ENCODE results near the gene MCM6.

The MCM6 gene

DNA sequence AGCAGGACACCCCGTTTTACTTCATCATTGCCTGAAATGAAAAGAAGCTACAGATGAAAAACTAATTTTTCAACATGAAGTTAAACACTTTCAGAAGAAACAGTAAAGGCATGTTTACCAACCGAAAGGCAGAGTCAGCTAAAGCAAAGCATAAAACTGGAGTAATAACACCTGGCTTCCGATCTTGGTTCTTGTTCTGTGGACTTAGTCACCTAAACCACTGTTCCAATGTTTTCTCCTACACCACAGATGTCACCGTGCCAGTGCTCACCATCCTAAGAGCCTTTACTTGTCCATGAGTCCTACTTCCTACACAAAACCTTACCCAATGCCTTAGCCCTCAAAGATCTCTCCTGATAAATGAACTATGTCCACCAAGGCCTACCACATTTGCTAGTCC lies 13.5 kb downstream of the MCM6 start:
- DNase-seq, result no peak

DNA sequence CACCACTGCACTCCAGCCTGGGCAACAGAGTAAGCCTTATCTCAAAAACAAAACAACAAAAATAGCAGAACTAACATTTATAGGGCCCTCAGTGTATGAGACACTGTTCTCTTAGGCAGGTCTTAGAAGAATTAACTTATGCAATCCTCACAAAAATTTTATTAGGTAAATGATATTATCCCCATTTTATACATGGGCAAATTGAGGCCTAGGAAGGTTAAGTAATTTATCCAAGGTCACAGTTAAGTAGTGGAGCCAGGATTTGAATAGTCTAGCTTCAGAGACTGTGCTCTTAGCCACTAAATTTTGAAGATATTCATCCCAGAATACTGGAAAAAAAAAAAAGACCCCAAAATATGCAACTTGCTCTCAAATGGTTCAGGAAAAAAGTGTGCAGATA lies 22.8 kb downstream of the MCM6 start:
- no peak for DNase-seq

DNA sequence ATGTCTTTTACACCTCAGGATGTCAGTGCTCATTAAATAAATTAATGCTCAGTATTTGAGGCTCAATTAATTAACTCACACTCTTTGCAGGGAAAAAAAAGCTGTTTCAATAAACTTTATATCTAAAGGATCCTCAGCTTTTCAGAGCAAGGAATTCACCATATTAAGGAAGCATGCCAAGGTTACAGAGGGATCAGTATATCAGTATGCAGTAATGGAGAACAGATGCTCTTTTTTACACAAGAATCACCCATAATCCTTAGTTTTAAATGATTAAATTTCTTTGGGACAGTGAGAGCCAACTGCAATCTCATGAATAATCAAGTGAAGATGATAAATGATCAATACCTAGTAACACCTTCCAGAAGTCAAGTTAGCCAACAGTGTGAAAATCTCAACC lies 24.4 kb downstream of the MCM6 start:
- DNase-seq, result no peak

DNA sequence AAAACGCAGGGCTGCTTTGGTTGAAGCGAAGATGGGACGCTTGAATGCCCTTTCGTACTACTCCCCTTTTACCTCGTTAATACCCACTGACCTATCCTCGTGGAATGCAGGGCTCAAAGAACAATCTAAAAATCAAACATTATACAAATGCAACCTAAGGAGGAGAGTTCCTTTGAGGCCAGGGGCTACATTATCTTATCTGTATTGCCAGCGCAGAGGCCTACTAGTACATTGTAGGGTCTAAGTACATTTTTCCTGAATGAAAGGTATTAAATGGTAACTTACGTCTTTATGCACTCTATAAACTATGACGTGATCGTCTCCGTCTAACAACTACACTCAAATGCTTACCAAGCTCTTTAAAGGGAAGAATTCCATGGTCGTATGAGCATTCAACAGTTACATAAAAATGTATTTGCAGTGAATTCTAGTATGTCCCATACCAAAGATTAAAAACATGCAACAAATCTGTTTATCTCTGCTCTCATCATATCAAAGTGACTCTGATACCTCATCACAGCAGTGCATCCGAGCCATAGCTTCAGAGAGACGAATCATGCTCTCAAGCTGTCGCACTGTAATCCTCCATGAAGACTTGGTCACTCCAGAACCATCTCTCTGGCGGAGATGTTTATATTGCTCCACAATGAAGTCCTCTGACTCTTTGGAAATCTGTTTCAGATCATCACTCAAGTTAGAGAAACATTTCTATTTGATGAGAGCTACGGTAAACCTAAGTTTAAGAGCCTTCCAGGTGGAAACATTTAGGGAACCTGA lies 25.2 kb downstream of the MCM6 start:
- no peak for DNase-seq

DNA sequence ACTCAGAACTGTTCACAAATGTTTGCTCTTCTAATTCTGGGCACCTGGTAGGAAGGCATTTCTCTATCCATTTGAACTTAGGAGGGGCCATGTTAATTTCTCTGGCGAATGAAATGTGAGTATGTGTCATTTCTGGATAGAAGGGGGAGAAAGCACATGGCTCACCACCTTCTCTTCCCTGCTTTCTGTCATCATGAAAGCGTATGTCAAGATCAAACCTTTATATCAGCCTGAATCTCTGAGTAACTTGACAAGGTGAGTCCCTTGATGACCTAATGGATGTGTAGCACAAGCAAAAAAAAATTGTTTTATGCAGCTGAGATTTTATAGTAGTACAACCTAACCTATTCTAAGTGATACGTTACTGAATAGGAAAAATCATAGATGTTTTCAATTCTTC lies 27.2 kb downstream of the MCM6 start:
- DNase-seq, result no peak

DNA sequence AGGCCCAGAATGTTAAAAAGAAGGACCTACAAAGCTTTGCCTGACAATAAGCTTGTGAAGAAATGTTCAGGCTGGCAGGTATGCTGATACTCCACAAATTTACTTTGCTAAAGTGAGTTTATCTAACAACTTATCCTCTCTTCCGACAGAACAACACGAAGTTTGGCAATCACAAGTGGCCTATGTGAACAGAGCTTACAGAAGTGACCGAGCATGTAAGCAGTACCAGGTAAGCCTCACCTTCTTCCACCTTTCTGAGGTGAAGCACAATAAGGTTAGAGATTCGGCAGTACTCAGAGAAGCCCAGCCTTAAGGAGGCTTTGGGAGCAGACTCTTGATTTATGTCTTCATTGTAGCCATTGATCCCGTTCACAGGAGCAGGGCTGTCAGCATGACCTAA lies 30.2 kb downstream of the MCM6 start:
- DNase-seq, result no peak

DNA sequence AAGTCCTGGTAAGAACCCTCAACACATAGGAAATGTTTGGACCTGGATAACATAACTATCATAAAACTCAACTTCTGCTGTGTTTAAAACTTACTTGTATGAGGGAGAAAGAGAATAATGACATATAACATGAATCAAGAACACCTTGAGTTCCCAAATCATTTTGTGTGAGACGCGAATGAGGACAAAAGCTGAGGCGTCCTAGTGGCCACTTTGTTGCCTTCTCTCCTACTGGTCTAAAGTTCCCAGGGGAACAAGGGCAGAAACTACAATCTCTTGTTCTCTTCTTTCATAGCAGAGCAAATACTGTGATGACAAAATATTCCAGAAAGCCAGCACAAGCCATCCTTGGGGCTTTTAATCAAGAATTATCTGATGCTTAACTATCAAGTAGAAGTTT lies 31.0 kb downstream of the MCM6 start:
- no peak for DNase-seq

DNA sequence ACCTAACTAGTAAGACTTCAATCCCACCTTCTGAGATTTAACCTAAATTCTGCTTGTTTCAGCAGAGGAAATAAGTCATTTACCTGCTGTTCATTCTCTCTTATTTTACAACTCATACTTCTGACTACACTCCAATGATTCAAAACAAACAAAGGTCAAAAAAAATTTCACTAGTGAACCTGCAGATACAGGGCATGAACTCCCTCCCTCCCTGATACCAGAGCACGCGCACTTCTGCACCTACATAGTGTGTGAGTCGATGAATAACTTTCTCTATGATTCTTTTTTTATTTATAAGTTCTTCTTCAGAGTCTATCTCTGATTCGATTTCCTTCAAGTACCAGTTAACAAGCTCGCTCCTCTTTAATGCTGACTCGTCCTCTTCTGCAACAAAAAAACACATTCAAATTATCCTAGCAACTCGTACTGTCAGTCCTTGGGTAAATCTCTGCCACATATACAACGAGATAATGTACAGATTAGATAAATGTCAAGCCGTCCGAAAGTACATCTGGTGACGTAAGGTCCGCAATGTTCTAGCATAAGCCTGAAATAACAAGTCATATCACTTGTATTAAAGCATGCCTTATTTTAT lies 31.8 kb downstream of the MCM6 start:
- DNase-seq, result no peak

DNA sequence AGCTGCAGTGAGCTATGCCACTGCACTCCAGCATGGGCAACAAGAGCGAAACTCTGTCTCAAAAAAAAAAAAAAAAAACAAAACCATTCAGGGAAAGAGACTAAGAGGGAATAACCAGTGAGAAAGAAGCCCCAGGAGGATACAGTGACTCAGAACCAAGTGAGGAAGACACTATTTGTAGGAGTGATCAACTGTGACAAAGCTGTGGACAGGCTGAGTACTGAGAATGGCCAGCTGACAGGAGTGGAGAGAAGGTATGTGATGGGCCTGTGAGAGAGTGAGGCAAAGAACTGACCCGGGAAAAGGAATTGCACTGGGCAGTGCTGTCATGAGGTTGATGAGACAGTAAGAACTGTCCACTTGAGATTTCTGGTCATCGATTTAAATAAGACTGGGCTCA lies 32.6 kb downstream of the MCM6 start:
- DNase-seq, result no peak

DNA sequence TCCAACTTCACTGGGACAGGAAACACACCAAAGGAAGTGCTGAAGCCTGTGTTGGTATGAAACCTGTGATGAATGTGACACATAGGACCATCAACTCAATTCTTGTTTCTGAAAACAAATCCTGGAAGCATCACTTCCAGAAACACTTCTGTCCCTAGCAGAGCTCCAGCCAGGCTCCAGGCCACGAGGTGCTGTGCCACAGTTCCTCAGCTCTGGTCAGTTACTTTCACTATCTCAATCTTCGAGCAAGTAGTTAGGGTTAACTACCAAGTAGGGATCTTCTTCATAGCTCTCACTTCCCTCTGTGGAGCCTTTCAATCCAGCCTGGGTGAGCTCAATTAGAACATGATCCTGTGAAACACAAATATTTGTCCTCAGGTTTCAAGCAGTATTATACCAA lies 35.6 kb downstream of the MCM6 start:
- no peak for DNase-seq

DNA sequence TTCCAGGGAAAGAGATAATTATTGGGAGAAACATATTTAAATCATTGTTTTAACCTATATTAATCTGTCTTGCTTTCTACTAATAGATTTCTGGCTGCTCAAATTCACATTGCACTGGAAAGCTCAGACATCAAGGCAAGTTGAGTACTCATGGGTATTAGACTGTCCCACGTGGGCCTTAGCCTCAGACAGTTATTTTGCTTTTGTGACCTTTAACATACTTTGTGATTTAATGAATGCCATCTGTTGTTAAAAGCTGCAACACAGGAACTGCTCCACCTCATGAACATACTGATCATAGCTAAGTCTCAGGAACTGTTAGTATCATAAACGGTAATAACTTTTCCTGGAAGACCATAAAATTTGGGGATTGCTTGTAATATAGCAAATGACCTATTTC lies 36.5 kb downstream of the MCM6 start:
- DNase-seq, result no peak

DNA sequence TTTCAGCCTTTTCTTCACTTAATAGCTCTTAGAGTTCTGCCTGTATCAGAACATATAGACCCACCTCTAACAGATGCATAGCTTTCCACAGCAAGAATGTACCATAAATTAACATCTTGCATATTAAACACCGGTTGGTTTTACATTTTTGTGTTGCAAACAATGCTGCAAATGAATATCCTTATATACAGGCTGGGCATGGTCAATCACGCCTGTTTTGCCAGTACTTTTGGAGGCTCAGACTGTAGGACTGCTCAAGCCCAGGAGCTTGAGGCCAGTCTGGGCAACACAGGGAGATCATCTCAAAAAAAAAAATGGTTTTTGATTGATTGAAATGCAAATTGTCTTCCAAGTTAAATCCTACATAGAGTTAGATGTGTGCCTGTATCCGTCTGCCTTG lies 37.7 kb downstream of the MCM6 start:
- DNase-seq, result no peak

DNA sequence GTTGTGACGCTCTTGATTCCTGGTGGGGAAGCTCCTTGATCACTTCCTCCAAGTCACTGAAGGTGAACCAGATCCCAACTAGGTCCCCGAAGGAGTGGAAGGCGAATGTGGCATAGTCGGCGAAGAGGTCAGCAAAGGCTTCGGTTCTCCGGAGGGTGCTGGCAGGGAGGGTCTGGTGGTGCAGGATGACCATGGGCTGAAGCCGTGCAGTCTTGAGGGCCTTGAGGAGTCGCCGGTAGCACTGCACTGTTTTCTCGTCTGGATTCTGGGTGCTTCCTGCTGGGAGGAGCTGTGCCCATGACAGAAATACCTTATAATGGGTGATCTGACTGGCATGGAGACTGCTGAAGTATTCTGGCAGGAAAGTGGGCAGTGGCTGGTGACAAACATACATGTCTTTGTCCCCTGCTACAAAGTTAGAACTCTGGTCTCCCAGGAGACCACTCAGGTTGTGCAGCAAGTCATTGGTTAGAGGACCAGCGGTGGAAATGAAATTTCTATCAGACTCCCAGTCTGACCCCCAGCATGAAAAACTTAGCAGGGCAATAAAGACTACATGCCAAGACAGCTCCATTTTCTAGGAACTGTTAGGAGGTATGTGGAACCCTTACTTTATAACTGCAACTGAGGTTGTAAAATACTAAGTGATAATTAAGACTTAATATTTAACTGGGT lies 39.5 kb downstream of the MCM6 start, which contains the start of gene LCT:
Gene LCT, minus strand, starts transcription at position 589 of the 675 bp plus-strand sequence. Its CDS starts 15 bp downstream, at position 574.
- DNase-seq, result no peak

DNA sequence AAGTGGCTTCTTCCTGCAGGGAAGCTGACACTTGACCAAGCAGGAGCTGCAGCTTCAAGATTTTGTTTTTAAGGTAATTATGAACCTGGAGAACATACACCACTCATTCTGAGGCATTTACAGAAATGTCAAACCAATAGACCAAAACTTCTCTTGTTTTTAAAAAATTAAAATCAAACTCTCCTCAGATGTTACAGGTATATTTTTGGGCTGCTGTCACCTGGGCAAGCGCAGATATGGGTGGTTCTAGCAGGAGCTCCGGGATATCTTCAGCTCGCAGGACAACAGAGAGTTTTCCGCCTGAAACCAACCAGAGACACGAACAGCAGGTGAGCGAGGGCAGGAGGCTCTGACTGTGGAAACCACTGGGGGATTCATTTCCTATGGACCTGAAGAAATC lies 43.4 kb downstream of the MCM6 start:
- DNase-seq, result no peak

DNA sequence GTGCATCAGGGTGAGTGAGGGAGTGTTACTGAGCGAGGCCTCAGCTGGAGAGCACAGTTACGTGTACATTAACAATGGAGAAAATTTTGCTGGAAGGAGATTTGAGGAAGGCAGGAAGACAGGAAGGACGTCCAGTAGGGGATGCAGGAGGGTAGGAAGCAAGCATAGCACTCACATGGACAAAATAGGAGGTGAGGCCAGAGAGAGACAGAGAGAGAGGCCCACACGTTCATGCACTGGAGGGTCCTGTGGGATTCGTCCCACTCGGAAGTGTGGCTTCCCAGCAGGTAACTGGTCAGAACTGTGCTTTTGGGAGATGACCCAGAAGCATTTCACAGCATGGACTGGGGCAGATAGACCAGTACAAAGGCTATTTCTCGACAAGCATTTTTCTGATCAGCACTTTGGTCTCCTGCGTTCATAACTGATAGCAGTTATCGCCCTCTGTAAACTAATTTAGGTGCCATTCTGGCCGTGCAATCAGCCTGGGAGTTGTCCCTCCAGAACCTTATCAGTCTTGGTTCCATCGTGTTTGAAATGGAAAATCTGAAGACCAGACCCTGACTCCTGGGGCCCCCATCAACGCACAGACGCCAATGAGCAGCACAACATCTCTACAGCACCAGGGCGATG lies 44.9 kb downstream of the MCM6 start:
- no peak for DNase-seq

DNA sequence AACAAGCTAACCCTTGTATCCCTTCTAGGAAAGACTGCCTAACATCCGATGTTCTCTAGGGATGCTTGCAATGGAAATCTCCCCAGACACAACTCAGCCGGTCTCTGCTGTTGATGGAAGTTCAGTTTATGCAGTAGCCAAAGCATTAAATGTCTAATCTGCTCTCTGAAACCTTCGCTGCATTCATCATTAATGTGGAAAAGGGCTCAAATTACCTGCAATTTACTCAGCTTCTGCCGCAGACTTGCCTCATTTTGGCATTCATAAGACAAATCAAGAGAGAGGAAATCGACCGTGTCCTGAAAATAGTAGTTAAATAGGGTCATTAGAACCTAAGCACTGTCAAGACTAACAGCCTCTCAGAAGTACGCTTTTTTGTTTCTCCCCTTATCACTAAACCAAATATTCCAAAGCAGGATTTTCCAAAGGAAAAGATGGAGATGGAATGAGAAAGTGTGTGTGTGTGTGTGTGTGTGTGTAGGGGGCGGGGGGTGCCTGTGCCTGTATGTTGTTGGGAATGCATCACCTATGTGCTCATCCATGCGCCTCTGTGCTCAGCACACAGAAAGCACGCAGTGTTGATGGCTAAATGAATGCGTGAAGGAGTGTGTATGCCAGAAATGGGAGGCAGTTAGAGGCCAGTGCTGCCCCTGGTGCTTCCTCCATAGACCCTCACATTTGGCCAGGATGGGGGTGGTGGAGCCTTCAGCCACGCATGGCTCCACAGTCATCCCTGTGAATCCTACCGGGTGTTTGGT lies 46.7 kb downstream of the MCM6 start:
- DNase-seq, result no peak

DNA sequence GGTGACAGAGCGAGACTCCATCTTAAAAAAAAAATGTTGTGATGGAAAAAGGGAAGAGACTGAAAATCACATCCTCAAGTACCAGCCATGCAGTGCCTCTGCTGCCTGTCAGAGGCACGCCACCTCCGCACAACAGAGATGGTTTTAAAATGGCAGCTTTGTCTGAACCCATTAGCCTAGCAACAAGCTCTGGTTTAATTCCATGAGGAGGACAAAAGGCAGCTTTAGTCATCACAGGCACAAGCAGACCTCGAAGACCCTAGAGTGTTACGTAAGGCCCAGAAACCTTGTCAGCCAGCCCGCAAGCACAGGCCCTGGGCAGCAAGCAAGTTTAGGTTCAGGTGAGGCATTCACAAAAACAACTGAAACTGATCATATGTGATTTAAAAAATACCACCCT lies 49.7 kb downstream of the MCM6 start:
- DNase-seq, result no peak

DNA sequence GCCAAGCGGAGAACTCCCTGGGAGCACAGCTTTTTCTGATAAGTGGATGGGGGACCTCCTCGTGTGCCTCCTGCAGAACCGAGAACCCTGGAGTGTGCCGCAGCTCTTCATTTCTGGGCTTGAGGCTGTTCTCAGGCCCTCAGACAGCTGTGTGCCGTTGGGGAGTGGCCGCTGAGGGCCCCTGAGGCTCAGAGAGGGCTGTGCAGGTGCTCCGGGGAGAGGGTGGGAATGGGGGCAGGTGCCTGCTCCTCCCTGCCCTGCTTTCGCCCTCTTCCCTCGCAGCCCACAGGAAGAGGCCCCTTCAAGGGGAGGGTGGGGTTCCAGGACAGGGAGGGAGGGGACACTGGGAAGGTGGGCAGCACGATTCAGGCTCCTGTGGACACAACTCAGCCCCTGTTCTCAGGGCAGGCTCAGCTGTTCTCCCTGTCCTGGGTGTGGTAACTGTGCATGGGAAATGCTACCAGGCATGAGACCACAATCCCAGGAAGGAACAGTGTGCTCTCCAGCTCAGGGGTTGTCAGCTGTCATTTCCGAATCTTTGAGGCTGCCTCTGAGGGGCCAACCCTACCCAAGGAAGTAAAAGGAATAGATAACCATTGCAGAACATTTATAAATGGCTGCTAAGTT lies 50.6 kb downstream of the MCM6 start:
- DNase-seq, result no peak

DNA sequence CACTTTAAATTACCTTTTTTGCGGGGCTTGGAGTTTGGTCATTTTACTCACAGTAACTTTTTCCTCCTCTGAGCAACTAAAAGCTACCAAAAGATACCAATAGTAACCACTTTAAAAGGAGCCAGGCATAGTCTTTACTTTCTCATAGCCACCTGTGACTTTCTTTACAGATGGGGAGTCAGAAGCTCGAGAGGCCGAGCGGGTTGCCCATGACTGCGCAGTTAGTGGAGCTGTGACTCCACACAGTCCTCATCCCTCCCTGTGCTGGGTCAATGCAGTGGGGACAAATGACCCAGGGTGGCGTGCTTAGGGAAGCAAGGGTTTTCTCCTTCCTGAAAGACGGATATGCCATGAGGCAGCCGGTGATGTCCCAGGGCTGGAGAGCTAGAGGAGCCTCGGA lies 51.1 kb downstream of the MCM6 start:
- no peak for DNase-seq

DNA sequence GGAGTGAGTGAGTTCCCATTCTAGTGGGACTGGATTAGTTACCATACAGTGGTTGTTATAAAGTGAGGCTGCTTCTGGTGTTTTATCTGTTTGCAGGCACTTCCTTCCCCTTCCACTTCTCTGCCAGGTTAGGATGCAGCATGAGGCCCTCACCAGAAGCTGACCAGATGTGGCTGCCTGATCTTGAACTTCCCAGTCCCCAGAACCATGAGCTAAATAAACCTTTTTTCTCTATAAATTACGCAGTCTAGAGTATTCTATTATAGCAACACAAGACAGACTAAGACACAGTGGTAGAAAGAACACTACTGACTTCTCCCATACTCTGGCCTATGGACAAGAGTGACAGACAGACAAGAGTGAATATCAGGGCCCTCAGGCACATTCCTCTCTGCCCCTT lies 53.4 kb downstream of the MCM6 start:
- DNase-seq, result no peak

DNA sequence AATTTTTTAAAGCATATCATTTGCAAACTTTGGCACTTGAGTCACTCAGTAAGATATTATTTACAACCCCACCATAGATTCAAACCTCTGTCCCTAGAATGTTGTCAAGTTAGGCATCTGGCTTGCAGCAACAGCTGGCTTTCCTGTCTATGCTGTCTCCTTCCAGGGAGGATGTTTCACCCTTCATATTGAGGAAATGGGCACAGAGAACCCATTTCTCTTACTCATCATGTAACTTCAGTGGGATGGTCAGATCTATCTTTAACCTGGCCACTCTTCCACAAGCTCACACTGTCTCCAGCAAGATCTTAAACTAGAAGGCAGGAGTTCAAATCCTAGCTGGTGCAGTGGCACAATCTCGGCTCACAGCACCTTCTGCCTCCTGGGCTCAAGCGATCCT lies 55.1 kb downstream of the MCM6 start:
- DNase-seq, result no peak

DNA sequence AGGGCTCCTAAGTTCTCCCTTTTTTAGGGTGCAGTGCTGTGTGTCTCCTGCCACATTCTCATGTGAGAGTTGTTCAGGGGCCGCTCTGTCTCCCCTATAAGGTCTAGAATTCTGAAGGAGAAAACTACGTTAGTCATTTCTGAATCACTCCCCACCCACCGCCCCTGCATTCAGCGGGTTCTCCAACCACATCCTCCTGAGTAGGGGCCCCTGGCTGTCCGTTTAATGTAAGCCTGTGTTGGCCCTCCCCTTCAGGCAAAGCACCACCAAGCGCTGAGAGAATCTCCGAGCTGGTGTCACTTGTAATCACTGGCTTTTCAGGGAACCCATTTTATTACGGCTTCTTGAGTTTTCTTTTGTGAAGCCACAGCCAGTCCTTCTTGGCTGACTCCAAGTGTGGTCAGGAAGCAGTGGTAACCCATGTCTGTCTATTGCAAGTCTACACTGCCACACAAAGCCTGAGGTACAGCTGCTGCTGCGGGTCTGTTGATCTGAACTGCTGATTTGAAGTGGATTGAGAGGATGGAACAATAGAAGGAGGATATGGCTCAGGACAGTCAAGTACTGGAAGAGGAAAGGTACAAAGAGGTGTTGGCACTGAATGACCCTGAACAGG lies 56.1 kb downstream of the MCM6 start:
- DNase-seq, result no peak

Data from hematopoietic multipotent progenitor cell treated with erythropoietin and hydrocortisone succinate and interleukin-3 and kit ligand, for 8 days (in vitro differentiated cells).